HepG2 (cell line): ENCODE measurements around the gene THEM4. TPM values are rescaled to one million over a fixed set of nuclear protein-coding genes. Genes with fewer than 3 reads are reported as not detected.

ENCODE experiments used
- ATAC-seq: fragments of 200-7000 bp; cut with Tn5 transposase; 3 replicates; pipeline ENCODE4 v1.9.1; 2020; ENCODE audit warnings: mild to moderate bottlenecking, moderate library complexity
- Bru-seq: library from RNA; stranded (reverse); fragments of 400-500 nt; gene quantifications from one replicate; lab custom pipeline; 2021; lab: Mats Ljungman, UMichigan
- BruChase-seq, 2 experiments: library from RNA; stranded (reverse); fragments of 400-500 nt; gene quantifications; one replicate each; lab custom pipeline; 2021; lab: Mats Ljungman, UMichigan
- BruUV-seq: library from RNA; stranded (reverse); fragments of 400-500 nt; replicated peaks from 2 replicates; lab custom pipeline; 2021; lab: Mats Ljungman, UMichigan
- CTCF ChIA-PET: fragments of 300-600 bp; formaldehyde crosslinking; extraction: SDS; loops from one replicate; lab custom pipeline; 2021; ENCODE audit warnings: low total read pairs, inconsistent platforms, low intra/inter-chr PET ratio; lab: Yijun Ruan, JAX
- POLR2A ChIA-PET: fragments of 350-600 bp; sonication (Branson Sonifier 250); formaldehyde crosslinking; loops from one replicate; lab custom pipeline; 2020; ENCODE audit warnings: antibody characterized with exemption, inconsistent platforms; lab: Yijun Ruan, JAX
- DNase-seq: peaks from one replicate; pipeline ENCODE4 v3.0.0-alpha.2; 2015; ENCODE audit warnings: low spot score
- FAIRE-seq: peaks from 3 replicates; lab custom pipeline; 2011; peaks lifted over from hg19 to GRCh38; lab: Jason Lieb, UNC
- H2AFZ ChIP-seq: one replicate; pipeline ENCODE4 v1.6.1; 2011; ENCODE audit warnings: low read length, inconsistent platforms
- H3K27ac ChIP-seq: fragments of 300-600 bp; 3 replicates; pipeline ENCODE4 v1.8.0; 2011; ENCODE audit warnings: mixed run types, mild to moderate bottlenecking, mixed read lengths, low read length, inconsistent platforms; ENCODE audit not compliant: insufficient read depth; ENCODE audit errors: extremely low read length
- H3K27me3 ChIP-seq, 2 experiments: fragments of 200-600 bp in 1 of 2; 2 replicates in 1 of 2; 3 replicates in 1 of 2; pipeline versions ENCODE4 v1.6.0 to v1.8.0; 2011; ENCODE audit warnings: low read length in 2 of 2, mild to moderate bottlenecking in 2 of 2, moderate library complexity in 2 of 2, inconsistent platforms in 1 of 2; ENCODE audit not compliant: insufficient read depth in 2 of 2, control insufficient read depth in 1 of 2
- H3K36me3 ChIP-seq, 2 experiments: fragments of 200-600 bp in 1 of 2; replicated peaks in 1 of 2; 2 replicates in 1 of 2; 3 replicates in 1 of 2; pipeline versions ENCODE4 v1.5.1 to v1.8.0; 2011; ENCODE audit warnings: low read length in 2 of 2, inconsistent platforms in 1 of 2; ENCODE audit not compliant: insufficient read depth in 2 of 2, control insufficient read depth in 1 of 2
- H3K4me1 ChIP-seq: 2 replicates; pipeline ENCODE4 v1.5.1; 2012; ENCODE audit warnings: low read length, inconsistent platforms; ENCODE audit not compliant: insufficient read depth
- H3K4me2 ChIP-seq: 2 replicates; pipeline ENCODE4 v1.6.0; 2011; ENCODE audit warnings: low read depth, low read length, inconsistent platforms
- H3K4me3 ChIP-seq, 3 experiments: fragments of 200-600 bp in 1 of 3; sonication (generic), shearing (Covaris generic) in 1 of 3; replicated peaks in 1 of 3; 2 replicates each; pipeline ENCODE4 v1.5.1; 2011 to 2016; ENCODE audit warnings: low read length in 3 of 3, inconsistent platforms in 2 of 3, low read depth in 2 of 3, mild to moderate bottlenecking in 2 of 3, control low read depth in 1 of 3, mixed read lengths in 1 of 3; ENCODE audit not compliant: insufficient read depth in 1 of 3
- H3K79me2 ChIP-seq: one replicate; pipeline ENCODE4 v1.6.1; 2011; ENCODE audit warnings: low read length, inconsistent platforms; ENCODE audit not compliant: insufficient read depth
- H3K9ac ChIP-seq: 2 replicates; pipeline ENCODE4 v1.6.0; 2011; ENCODE audit warnings: mild to moderate bottlenecking, low read depth, low read length, inconsistent platforms; ENCODE audit not compliant: insufficient read depth
- H3K9me3 ChIP-seq: 2 replicates; pipeline ENCODE4 v1.5.1; 2012; ENCODE audit warnings: mild to moderate bottlenecking, low read length
- H4K20me1 ChIP-seq: 2 replicates; pipeline ENCODE4 v1.6.0; 2011; ENCODE audit warnings: inconsistent platforms, mild to moderate bottlenecking, low read length, moderate library complexity; ENCODE audit not compliant: insufficient read depth
- DMAP1 ChIP-seq: IDR thresholded peaks from 2 replicates; pipeline ENCODE4 v1.6.1; 2016
- DNMT3B ChIP-seq: conservative IDR thresholded peaks from 2 replicates; pipeline ENCODE4 v1.6.1; 2016; ENCODE audit warnings: missing biosample characterization, control low read depth
- NBN ChIP-seq: fragments of 450-650 bp; conservative IDR thresholded peaks from 2 replicates; pipeline ENCODE4 v1.6.1; 2017
- NFE2L2 ChIP-seq: fragments of 150-350 bp; IDR thresholded peaks from 2 replicates; pipeline ENCODE4 v1.6.1; 2014; ENCODE audit warnings: low read length
- PITX1 ChIP-seq: sonication (generic); formaldehyde crosslinking; IDR thresholded peaks from 2 replicates; pipeline ENCODE4 v1.5.1; 2020; ENCODE audit warnings: mild to moderate bottlenecking, missing genetic modification reagents
- TMF1 ChIP-seq: sonication (generic); formaldehyde crosslinking; IDR thresholded peaks from 2 replicates; pipeline ENCODE4 v1.8.1; 2022; ENCODE audit warnings: low read depth, missing genetic modification reagents
- U2AF1 ChIP-seq: fragments of 200-400 bp; formaldehyde crosslinking; optimal IDR thresholded peaks from 2 replicates; pipeline ENCODE3; 2017; ENCODE audit warnings: mild to moderate bottlenecking, low read depth, low read length
- ZBTB20 ChIP-seq: sonication (generic); formaldehyde crosslinking; IDR thresholded peaks from 2 replicates; pipeline ENCODE4 v1.8.1; 2023; ENCODE audit warnings: missing genetic modification reagents, low read depth, mild to moderate bottlenecking, borderline replicate concordance
- ZBTB25 ChIP-seq: IDR thresholded peaks from 2 replicates; pipeline ENCODE4 v1.6.1; 2018; ENCODE audit warnings: missing genetic modification reagents
- ZNF335 ChIP-seq: sonication (generic); formaldehyde crosslinking; IDR thresholded peaks from 2 replicates; pipeline ENCODE4 v1.4.0; 2020; ENCODE audit warnings: missing genetic modification reagents
- ZNF496 ChIP-seq: sonication (generic); formaldehyde crosslinking; IDR thresholded peaks from 2 replicates; pipeline ENCODE4 v1.8.1; 2023; ENCODE audit warnings: mild to moderate bottlenecking, moderate library complexity, missing genetic modification reagents; ENCODE audit not compliant: insufficient replicate concordance
- ZNF557 ChIP-seq: sonication (generic); formaldehyde crosslinking; IDR thresholded peaks from 2 replicates; pipeline ENCODE4 v1.4.0; 2020; ENCODE audit warnings: missing genetic modification reagents
- WGBS: methylation state at CpG from one replicate; pipeline ENCODE4 v1.1.6; 2017; ENCODE audit warnings: low lambda C conversion rate; 5-methylcytosine and 5-hydroxymethylcytosine counted together
- in situ Hi-C: cut with HindIII; loops from 2 replicates; pipeline ENCODE4 v1.10.0; 2017; ENCODE audit warnings: low pct_unique_long_range_greater_than_20kb; ENCODE audit not compliant: extremely low pct_ligation_motif_present
- intact Hi-C: fragments of 100-400 bp; cut with micrococcal nuclease; formaldehyde crosslinking; loops from one replicate; pipeline ENCODE4 v1.10.0; 2022; ENCODE audit not compliant: unreplicated experiment
- long read RNA-seq, 2 experiments: library from RNA in 1 of 2; library from polyadenylated mRNA in 1 of 2; stranded (forward) in 1 of 2; unstranded in 1 of 2; transcript quantifications; one replicate each; pipeline ENCODE4 v2.0.0, GENCODE V29; 2019 to 2022
- polyA minus RNA-seq, 3 experiments: library from RNA; depleted of rRNA, polyadenylated mRNA; stranded (reverse); fragments of >200 nt; gene quantifications; 2 replicates each; pipeline ENCODE4 v1.2.3, GENCODE V29; 2011; ENCODE audit warnings: low replicate concordance in 1 of 3
- polyA plus RNA-seq, 8 experiments: library from polyadenylated mRNA; depleted of rRNA in 3 of 8; stranded (reverse) in 7 of 8; unstranded in 1 of 8; fragments of >200 nt; fragmentation: Illumina TruSeq in 4 of 8; extraction: Trizol in 4 of 8; gene quantifications; 2 replicates each; pipeline versions ENCODE4 v1.2.1 to v1.2.3, GENCODE V29; 2011 to 2016; ENCODE audit warnings: low read depth in 4 of 8, missing spikeins in 1 of 8, mixed read lengths in 1 of 8; ENCODE audit not compliant: insufficient read depth in 1 of 8
- total RNA-seq, 5 experiments: library from RNA; depleted of rRNA; stranded (reverse); fragments of >200 nt; fragmentation: Illumina TruSeq; extraction: Trizol; gene quantifications; 2 replicates each; pipeline ENCODE4 v1.2.3, GENCODE V29; 2016; ENCODE audit warnings: low read depth in 1 of 5
- TF ChIP-seq, protein P1 (sequence below): sonication (generic); formaldehyde crosslinking; IDR thresholded peaks from 2 replicates; pipeline ENCODE4 v1.4.0; 2020; ENCODE audit warnings: missing genetic modification reagents

THEM4 gene
- total RNA-seq (2016; rRNA removed; fragmentation: Illumina TruSeq; extraction: Trizol) (10.9 and 12.8 TPM in 2 replicates), polyA plus RNA-seq (2011; rRNA removed) (11.2 and 13.9 TPM in 2 replicates), polyA minus RNA-seq (2011; rRNA and poly(A)+ RNA removed; ENCODE audit: low replicate concordance) (4.5 and 24.8 TPM in 2 replicates), Bru-seq, nascent RNA (percentile 55 among the genes with signal in this experiment), BruChase-seq, experiment 1, labeled RNA remaining after a 6-hour chase (percentile 57 among the genes with signal in this experiment), BruChase-seq, experiment 2, labeled RNA remaining after a 2-hour chase (percentile 51 among the genes with signal in this experiment)
- total RNA-seq (2016; cell fraction: cytosol; rRNA removed; fragmentation: Illumina TruSeq; extraction: Trizol; ENCODE audit: low read depth) = 11.8 and 13.1 TPM in 2 replicates
- 10.3 and 12.6 TPM in 2 replicates for total RNA-seq (2016; cell fraction: insoluble cytoplasmic fraction; rRNA removed; fragmentation: Illumina TruSeq; extraction: Trizol)
- 18.4 TPM in 2 replicates for total RNA-seq (2016; cell fraction: membrane; rRNA removed; fragmentation: Illumina TruSeq; extraction: Trizol)
- 4.8 and 7.4 TPM in 2 replicates for total RNA-seq (2016; cell fraction: nucleus; rRNA removed; fragmentation: Illumina TruSeq; extraction: Trizol)
- polyA plus RNA-seq (2011; cell fraction: cytosol; rRNA removed) = 6.1 and 9.4 TPM in 2 replicates
- polyA plus RNA-seq (2011; cell fraction: nucleus; rRNA removed) = 5.0 and 8.6 TPM in 2 replicates
- 7.4 and 9.5 TPM in 2 replicates for polyA plus RNA-seq (2012)
- 17.6 and 24.8 TPM in 2 replicates for polyA plus RNA-seq (2016; cell fraction: cytosol; fragmentation: Illumina TruSeq; extraction: Trizol; ENCODE audit: low read depth)
- polyA plus RNA-seq (2016; cell fraction: insoluble cytoplasmic fraction; fragmentation: Illumina TruSeq; extraction: Trizol; ENCODE audit: low read depth) = 15.4 and 16.4 TPM in 2 replicates
- polyA plus RNA-seq (2016; cell fraction: membrane; fragmentation: Illumina TruSeq; extraction: Trizol; ENCODE audit: low read depth) = 18.9 and 19.1 TPM in 2 replicates
- 14.0 and 15.0 TPM in 2 replicates for polyA plus RNA-seq (2016; cell fraction: nucleus; fragmentation: Illumina TruSeq; extraction: Trizol; ENCODE audit: insufficient read depth, low read depth)
- 3.4 and 4.2 TPM in 2 replicates for polyA minus RNA-seq (2011; cell fraction: cytosol; rRNA and poly(A)+ RNA removed)
- 11.7 and 12.8 TPM in 2 replicates for polyA minus RNA-seq (2011; cell fraction: nucleus; rRNA and poly(A)+ RNA removed)
- long read RNA-seq, experiment 1, transcript THEM4-202 (7 exons, 1,832 nt) = minor isoform, 6 of 25 reads
- long read RNA-seq, experiment 1, transcript THEM4-201 (6 exons, 2,377 nt) = major isoform, 13 of 25 reads
- long read RNA-seq, experiment 1, partial matches to known transcripts = 0 of 25 reads
- long read RNA-seq, experiment 1, other reads (novel, unspliced or antisense) = 4 of 25 reads
- long read RNA-seq, experiment 2, transcript THEM4-201 (6 exons, 2,377 nt) = major isoform, 5 of 17 reads
- long read RNA-seq, experiment 2, partial matches to known transcripts = 3 of 17 reads
- long read RNA-seq, experiment 2, other reads (novel, unspliced or antisense) = 2 of 17 reads

GRCh38 chr1:151909167-151910149 is at the start of gene THEM4:
Gene THEM4, minus strand, starts transcription at chr1:151909511. Its CDS starts 53 bp downstream, at chr1:151909458.
- Histone ChIP-seq H4K20me1 (no peaks in the 10 kb centered on the region), H3K79me2 (no peaks in the 10 kb centered on the region), H2AFZ (peak within 1 kb of the TSS; percentile 66), H3K4me3 (peak within 1 kb of the TSS; percentile 69 to 83 (median 78)), H3K36me3 (no peaks in the 10 kb centered on the region), H3K4me1 (peaks cover 7% of the 10 kb centered on the region), H3K27ac (peak within 1 kb of the TSS; percentile 76), H3K9me3 (peaks cover 13% of the 10 kb centered on the region), H3K9ac (peak within 1 kb of the TSS; percentile 83), H3K27me3 (no peaks in the 10 kb centered on the region), H3K4me2 (peak within 1 kb of the TSS; percentile 88)
- BruUV-seq = TSS peak; percentile 98
- ChIA-PET POLR2A (interaction anchor here (0.6 to 1.4 kb wide), 11 partner anchors 9 to 398 kb away, joined by 3 to 8 read pairs (median 4); partner anchors contain the start of genes CGN and MRPL9), CTCF (no interaction called here)
- FAIRE-seq (no peak), DNase-seq (peak; percentile 92), ATAC-seq (peak; percentile 99)
- WGBS = 39% methylated on average over 17 of the region's 73 CpGs
- intact Hi-C loops (no loop called here), in situ Hi-C loops (no loop called here)
- TF ChIP-seq NBN (no peak), ZNF557 (CRISPR knock-in tag) (no peak), NFE2L2 (no peak), DNMT3B (CRISPR knock-in tag) (peak; percentile 63; the same call in 1 of the 2 replicates), U2AF1 (peak; percentile 77), ZBTB20 (CRISPR knock-in tag) (no peak; the same call in 1 of the 2 replicates), PITX1 (CRISPR knock-in tag) (peak; percentile 71; the same call in 1 of the 2 replicates), TMF1 (CRISPR knock-in tag) (no peak), ZNF496 (CRISPR knock-in tag) (no peak), ZBTB25 (CRISPR knock-in tag) (peak; percentile 89; the same call in 1 of the 2 replicates), DMAP1 (peak; percentile 69), ZNF335 (CRISPR knock-in tag) (0 out of 2 replicates have a peak, but pooled peaks have one; percentile 51)
- TF ChIP-seq, protein P1, sequence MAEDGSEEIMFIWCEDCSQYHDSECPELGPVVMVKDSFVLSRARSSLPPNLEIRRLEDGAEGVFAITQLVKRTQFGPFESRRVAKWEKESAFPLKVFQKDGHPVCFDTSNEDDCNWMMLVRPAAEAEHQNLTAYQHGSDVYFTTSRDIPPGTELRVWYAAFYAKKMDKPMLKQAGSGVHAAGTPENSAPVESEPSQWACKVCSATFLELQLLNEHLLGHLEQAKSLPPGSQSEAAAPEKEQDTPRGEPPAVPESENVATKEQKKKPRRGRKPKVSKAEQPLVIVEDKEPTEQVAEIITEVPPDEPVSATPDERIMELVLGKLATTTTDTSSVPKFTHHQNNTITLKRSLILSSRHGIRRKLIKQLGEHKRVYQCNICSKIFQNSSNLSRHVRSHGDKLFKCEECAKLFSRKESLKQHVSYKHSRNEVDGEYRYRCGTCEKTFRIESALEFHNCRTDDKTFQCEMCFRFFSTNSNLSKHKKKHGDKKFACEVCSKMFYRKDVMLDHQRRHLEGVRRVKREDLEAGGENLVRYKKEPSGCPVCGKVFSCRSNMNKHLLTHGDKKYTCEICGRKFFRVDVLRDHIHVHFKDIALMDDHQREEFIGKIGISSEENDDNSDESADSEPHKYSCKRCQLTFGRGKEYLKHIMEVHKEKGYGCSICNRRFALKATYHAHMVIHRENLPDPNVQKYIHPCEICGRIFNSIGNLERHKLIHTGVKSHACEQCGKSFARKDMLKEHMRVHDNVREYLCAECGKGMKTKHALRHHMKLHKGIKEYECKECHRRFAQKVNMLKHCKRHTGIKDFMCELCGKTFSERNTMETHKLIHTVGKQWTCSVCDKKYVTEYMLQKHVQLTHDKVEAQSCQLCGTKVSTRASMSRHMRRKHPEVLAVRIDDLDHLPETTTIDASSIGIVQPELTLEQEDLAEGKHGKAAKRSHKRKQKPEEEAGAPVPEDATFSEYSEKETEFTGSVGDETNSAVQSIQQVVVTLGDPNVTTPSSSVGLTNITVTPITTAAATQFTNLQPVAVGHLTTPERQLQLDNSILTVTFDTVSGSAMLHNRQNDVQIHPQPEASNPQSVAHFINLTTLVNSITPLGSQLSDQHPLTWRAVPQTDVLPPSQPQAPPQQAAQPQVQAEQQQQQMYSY = peak; percentile 66
